ENCODE data around the gene JPH4.

DNA sequence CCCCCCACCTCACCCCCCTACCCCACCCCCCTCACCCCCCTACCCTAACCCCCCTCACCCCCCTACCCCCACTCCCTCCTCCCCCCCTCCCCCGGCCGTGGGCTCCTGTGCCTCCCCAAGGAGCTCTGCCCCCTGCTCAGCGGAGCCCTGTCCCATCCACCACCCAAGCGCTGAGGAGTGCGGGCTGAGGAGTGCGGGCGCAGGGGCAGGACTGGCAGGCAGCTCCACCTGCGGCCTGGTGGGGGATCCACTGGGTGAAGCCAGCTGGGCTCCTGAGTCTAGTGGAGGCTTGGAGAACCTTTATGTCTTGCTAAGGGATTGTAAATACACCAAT, 2.3 kb upstream of the JPH4 start:
- no peak for TF ChIP-seq JUND (IDR thresholded peaks at IDR 0.05)
- TF ChIP-seq, protein P1, sequence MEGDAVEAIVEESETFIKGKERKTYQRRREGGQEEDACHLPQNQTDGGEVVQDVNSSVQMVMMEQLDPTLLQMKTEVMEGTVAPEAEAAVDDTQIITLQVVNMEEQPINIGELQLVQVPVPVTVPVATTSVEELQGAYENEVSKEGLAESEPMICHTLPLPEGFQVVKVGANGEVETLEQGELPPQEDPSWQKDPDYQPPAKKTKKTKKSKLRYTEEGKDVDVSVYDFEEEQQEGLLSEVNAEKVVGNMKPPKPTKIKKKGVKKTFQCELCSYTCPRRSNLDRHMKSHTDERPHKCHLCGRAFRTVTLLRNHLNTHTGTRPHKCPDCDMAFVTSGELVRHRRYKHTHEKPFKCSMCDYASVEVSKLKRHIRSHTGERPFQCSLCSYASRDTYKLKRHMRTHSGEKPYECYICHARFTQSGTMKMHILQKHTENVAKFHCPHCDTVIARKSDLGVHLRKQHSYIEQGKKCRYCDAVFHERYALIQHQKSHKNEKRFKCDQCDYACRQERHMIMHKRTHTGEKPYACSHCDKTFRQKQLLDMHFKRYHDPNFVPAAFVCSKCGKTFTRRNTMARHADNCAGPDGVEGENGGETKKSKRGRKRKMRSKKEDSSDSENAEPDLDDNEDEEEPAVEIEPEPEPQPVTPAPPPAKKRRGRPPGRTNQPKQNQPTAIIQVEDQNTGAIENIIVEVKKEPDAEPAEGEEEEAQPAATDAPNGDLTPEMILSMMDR (IDR thresholded peaks at IDR 0.05 in 2 of 3, conservative IDR thresholded peaks at IDR 0.05 in 1 of 3; ENCODE audit: borderline replicate concordance in 1 of 3, insufficient read depth in 1 of 3, low read depth in 2 of 3, low read length in 2 of 3): 0 out of 6 replicates have a peak, but pooled peaks of 2 of the 3 experiments have one; percentile 8 to 9
- TF ChIP-seq CEBPB (IDR thresholded peaks at IDR 0.05; ENCODE audit: low read depth): no peak
